ENCODE data around the gene GCNT2. TPM values are rescaled to one million over a fixed set of nuclear protein-coding genes. Genes with fewer than 3 reads are reported as not detected.
"Not testable (repeated sequence)": the region's sequence is repeated elsewhere in the genome, so short reads cannot be mapped to it uniquely, and the experiment has no call there.

GCNT2 gene
- total RNA-seq, 2 experiments from 2014 or later = 4.1 to 4.3 TPM

DNA sequence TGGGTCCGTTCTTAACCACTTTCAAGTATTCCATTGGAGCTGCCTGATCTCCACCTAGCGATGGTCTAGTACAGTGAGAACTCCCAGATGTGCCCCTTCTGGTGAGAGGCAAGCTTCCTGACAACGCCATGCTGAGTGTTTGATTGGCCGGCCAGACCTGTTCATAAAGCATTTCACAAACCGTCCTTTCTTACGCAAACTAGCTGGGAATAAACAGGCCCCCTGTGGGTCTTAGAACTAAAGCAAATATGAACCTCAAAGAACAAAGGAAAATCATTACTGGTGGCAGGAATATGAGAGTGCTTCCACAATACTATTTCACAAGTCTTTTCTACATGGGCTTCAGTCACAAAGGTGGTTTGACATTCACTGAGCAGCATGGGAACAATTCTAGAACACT, 15.6 kb upstream of the GCNT2 start:
- Mint-ChIP-seq H3K27me3 (peaks cover 15% of the 10 kb centered on the region), H3K4me3 (no peak overlapping the region), H3K36me3 (no peaks in the 10 kb centered on the region), H3K4me1 (peaks cover 4% of the 10 kb centered on the region), H3K27ac (no peak overlapping the region), H3K9me3 (no peaks in the 10 kb centered on the region)
- DNase-seq = no peak

DNA sequence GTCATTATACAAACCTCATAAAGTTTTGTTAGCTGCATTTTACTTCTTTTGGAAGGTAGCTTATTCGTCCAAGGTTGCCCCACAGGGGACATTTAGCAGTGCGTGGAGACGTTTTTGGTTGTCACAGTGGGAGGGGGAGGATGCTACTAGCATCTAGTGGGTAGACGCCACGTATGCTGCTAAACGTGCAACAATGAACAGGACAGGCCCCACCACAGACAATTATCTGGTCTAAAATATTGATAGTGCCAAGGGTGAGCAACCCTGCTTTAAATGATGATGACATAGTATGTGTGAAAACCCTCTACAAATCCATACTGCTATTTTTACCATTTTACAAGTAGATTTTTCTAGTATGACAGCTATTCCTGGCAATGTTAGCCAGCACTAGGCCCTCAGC, 13.9 kb upstream of the GCNT2 start:
- Mint-ChIP-seq H3K9me3 (no peaks in the 10 kb centered on the region), H3K27me3 (peaks cover 13% of the 10 kb centered on the region), H3K4me3 (no peak overlapping the region), H3K27ac (no peak overlapping the region), H3K36me3 (no peaks in the 10 kb centered on the region), H3K4me1 (peaks cover 8% of the 10 kb centered on the region)
- no peak for DNase-seq

DNA sequence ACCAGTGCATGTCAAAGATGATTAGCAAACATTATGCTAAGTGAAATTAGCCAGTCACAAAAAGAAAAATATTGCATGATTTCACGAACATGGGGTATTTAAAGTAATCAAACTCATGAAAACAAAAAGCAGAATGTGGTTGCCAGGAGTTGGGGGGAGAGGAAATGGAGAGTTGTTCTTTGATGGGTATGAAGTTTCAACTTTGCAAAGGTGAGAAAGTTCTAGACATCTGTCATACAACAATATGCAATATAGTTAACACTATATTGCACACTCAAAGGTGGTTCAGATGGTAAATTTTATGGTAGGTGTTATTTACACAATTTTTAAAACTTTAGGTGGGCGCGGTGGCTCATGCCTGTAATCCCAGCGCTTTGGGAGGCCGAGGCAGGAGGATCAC, 13.4 kb upstream of the GCNT2 start:
- H3K4me1 Mint-ChIP-seq = peaks cover 8% of the 10 kb centered on the region

DNA sequence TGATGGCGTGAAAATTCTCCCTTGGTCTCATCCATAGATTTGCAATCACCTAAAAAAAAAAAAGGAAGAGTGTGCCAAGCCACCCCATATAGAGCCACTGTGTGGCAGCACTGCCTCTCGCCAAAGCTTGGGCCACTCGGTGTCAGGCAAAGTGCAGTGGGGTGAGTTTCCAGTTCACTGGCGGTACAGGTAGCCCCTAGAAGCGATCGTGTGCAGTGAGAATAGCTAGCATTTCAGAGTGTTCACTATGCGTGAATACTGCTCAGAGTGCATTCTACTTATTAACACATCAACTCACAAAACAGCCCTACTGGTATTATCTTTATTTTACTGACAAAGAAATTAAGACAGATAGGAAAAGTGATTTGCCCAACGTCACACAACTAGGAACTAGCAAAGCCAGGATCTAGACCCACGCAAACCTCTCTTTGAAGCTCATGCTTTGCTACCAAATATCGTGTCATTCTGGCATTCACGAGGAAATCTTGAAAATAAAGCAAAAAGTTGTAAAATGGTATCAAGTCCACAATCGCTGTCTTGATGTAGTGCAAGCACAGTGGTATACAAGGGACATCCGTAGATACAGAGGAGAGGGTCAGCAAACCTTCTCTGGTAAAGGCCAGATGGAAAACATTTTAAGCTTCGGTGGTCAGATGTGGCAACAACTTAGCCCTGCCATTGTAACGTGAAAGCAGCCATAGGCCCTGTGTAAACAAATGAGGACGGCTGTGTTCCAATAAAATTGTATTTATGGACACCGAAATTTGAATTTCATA, 10.4 kb upstream of the GCNT2 start:
- peaks cover 8% of the 10 kb centered on the region for H3K4me1 Mint-ChIP-seq
- no peak overlapping the region for H3K27ac Mint-ChIP-seq
- no peaks in the 10 kb centered on the region for H3K9me3 Mint-ChIP-seq
- H3K27me3 Mint-ChIP-seq = peaks cover 8% of the 10 kb centered on the region
- no peaks in the 10 kb centered on the region for H3K36me3 Mint-ChIP-seq
- DNase-seq = peak; percentile 63
- no peak overlapping the region for H3K4me3 Mint-ChIP-seq

More for the DNA sequence above, 13.4 kb upstream of the GCNT2 start:
- H3K36me3 Mint-ChIP-seq = no peaks in the 10 kb centered on the region
- no peak overlapping the region for H3K4me3 Mint-ChIP-seq
- H3K27me3 Mint-ChIP-seq = peaks cover 9% of the 10 kb centered on the region
- no peak overlapping the region for H3K27ac Mint-ChIP-seq
- no peak for DNase-seq
- H3K9me3 Mint-ChIP-seq = no peaks in the 10 kb centered on the region

DNA sequence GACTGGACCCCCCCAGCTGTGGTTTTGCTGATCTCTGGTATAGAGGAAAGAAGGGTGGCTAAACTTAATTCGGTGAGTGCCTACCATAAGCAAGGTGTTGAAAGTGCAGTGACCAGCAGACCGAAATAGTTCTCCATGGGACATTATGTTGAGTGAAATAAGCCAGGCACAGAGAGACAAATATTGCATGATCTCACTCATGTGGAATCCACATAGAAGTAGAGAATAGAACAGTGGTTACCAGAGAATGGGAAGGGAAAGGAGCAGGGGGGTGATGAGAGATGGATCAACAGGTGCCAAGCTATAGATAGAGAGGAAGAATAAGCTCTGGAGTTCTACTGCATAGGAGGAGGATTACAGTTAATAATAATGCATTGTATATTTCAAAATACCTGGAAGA, 9.7 kb upstream of the GCNT2 start:
- no peak overlapping the region for H3K4me3 Mint-ChIP-seq
- H3K9me3 Mint-ChIP-seq = no peaks in the 10 kb centered on the region
- DNase-seq = no peak

DNA sequence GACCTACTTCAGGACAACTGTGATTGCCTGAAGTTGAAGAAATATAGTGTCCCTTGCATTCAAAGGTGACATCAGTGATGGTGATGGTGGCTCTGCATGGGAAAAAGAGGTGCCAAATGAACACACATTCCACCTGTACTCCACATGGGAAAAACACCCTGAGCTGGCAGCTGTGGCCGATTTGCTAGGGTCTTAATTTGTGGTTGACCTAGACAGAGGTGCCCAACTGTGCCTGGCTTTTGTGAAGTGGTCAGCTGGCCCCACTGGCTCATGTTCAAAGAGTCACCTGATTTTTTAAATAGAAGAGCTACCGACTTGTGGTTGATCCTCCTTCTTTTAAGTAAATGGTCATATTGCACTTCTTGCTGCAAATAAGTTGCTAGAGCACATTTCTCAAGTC, 7.6 kb upstream of the GCNT2 start:
- Mint-ChIP-seq H3K27ac (no peak overlapping the region), H3K4me1 (peaks cover 8% of the 10 kb centered on the region), H3K36me3 (no peaks in the 10 kb centered on the region), H3K4me3 (no peak overlapping the region), H3K27me3 (peaks cover 8% of the 10 kb centered on the region), H3K9me3 (no peaks in the 10 kb centered on the region)
- no peak for DNase-seq

More for the DNA sequence above, 9.7 kb upstream of the GCNT2 start:
- Mint-ChIP-seq H3K4me1 (peaks cover 8% of the 10 kb centered on the region), H3K27me3 (peaks cover 8% of the 10 kb centered on the region), H3K36me3 (no peaks in the 10 kb centered on the region), H3K27ac (no peak overlapping the region)

DNA sequence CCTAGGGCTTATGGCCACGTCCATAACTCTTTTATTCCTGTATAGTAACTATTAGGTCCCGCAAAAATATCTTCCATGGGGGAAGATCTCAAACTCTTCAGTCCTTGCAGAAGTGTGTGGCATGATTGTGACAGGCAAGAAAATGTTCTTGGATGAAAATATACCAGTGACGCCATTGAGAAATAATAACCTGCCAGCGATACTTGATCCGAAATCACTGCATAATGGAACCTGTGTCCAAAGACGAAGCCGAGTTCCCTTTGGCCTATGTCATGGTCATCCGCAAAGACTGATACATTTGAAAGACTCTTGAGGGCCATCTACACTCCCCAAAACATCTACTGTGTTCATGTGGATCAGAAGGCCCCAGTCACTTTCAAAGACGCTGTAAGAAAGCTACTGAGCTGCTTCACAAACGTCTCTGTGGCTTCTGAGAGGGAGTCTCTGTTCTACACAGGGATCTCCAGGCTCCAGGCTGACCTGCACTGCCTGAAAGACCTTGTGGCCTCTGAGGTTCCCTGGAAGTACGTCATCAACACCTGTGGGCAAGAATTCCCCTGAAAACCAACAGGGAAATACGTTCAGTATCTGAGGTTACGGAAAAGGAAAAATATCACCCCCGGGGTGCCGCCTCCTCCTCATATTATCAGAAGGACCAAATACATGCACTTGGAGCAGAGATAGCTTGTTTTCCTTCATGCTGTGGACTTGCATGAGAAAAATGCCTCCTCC, 6.9 kb upstream of the GCNT2 start:
- Mint-ChIP-seq H3K36me3 (no peaks in the 10 kb centered on the region), H3K4me3 (no peak overlapping the region), H3K27me3 (peaks cover 8% of the 10 kb centered on the region), H3K27ac (no peak overlapping the region), H3K9me3 (no peaks in the 10 kb centered on the region), H3K4me1 (peaks cover 8% of the 10 kb centered on the region)
- no peak for DNase-seq

DNA sequence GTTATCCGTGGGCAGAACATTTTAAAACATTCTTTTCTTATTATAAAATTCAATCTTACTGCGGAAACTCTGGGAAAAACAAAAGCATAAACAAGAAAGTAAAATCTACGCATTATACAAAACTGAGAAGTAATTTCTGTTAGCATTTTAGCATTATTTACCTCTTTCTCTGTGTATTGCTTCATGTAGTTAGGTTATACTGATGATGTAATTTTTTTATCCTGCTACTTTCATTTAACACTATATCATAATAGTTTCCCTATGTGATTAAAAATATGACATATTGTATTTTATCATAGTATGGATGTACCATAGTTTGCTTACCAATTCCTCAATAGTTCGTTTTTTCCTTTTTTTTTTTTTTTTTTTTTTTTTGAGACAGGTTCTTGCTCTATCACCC, 4.2 kb upstream of the GCNT2 start:
- H3K27ac Mint-ChIP-seq = no peak overlapping the region
- DNase-seq = no peak
- peaks cover 4% of the 10 kb centered on the region for H3K4me1 Mint-ChIP-seq
- H3K27me3 Mint-ChIP-seq = peaks cover under 1% of the 10 kb centered on the region
- no peak overlapping the region for H3K4me3 Mint-ChIP-seq
- no peaks in the 10 kb centered on the region for H3K36me3 Mint-ChIP-seq
- no peaks in the 10 kb centered on the region for H3K9me3 Mint-ChIP-seq

DNA sequence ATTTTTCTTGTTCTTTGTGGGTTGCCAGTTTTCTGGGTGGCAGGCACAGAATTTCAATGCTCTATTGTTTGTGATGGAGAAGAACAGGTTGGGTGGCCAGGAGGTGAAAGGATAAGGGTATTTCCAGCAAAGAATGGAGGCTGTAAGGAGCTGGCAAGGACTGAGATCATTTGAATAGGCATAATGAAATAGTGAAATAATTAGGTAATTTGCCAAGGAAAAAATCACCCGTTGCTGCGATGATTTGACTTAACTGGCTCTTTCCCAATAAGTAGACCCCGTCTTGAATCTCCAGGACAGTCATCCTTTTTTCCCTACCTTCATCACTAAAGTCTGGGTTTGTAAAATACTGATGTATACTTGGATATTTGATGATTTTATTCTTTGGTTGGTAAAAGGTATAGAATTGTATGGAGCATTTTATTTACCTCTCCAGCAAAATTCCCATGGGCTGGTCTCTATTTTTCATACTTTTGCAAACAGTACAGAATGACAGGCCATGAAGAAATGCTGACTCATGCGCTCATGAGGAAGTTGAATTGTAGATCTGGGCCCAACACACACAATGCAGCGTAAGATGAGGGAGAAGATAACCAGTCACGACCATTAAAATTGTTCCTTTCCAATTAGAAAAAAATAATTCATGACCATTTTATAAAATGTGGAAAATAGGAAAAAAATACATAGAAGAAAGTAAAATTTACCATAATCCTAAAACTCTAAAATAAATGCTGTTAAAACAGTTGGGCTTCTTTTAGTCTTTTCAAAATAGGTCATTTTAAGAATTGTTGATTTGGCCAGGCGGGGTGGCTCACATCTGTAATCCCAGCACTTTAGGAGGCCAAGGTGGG, 2.4 kb upstream of the GCNT2 start:
- no peak for DNase-seq
- Mint-ChIP-seq H3K4me3 (no peak overlapping the region), H3K4me1 (peaks cover 4% of the 10 kb centered on the region), H3K9me3 (no peaks in the 10 kb centered on the region), H3K27ac (no peak overlapping the region), H3K27me3 (peaks cover 8% of the 10 kb centered on the region), H3K36me3 (no peaks in the 10 kb centered on the region)

DNA sequence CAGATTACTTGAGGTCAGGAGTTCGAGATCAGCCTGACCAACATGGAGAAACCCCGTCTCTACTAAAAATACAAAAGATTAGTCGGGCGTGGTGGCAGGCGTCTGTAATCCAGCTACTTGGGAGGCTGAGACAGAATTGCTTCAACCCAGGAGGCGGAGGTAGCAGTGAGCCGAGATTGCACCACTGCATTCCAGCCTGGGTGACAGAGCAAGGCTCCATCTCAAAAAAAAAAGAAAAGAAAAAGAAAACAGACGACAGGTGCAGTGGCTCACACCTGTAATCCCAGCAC, 1.8 kb upstream of the GCNT2 start:
- not testable (repeated sequence) for H3K36me3 Mint-ChIP-seq

DNA sequence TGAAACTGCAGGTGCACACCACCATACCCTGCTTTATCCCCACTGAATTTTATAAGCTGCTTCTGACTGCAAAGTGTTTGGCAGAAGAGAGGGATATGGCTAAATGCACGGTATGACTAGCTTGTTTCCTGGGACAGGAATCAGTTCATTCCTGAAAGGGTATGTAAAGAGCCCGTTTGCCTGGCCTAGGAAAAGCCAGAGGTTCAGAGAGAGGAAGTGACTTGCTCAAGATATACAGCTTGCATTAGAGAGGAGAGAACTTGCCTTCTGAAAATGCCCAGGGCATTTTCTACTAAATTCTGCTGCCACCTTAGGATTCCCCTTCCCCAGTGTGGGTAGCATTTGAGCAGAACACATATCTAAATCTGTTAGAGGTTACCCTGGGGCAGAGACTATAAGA, 683 bp upstream of the GCNT2 start:
- no peak for DNase-seq
- Mint-ChIP-seq H3K36me3 (no peaks in the 10 kb centered on the region), H3K27me3 (peaks cover 8% of the 10 kb centered on the region), H3K9me3 (no peaks in the 10 kb centered on the region), H3K4me3 (no peak overlapping the region), H3K27ac (no peak overlapping the region), H3K4me1 (peaks cover 14% of the 10 kb centered on the region)

More for the DNA sequence above, 1.8 kb upstream of the GCNT2 start:
- H3K9me3 Mint-ChIP-seq, H3K4me3 Mint-ChIP-seq, H3K4me1 Mint-ChIP-seq, H3K27ac Mint-ChIP-seq, DNase-seq, H3K27me3 Mint-ChIP-seq: not testable (repeated sequence)

DNA sequence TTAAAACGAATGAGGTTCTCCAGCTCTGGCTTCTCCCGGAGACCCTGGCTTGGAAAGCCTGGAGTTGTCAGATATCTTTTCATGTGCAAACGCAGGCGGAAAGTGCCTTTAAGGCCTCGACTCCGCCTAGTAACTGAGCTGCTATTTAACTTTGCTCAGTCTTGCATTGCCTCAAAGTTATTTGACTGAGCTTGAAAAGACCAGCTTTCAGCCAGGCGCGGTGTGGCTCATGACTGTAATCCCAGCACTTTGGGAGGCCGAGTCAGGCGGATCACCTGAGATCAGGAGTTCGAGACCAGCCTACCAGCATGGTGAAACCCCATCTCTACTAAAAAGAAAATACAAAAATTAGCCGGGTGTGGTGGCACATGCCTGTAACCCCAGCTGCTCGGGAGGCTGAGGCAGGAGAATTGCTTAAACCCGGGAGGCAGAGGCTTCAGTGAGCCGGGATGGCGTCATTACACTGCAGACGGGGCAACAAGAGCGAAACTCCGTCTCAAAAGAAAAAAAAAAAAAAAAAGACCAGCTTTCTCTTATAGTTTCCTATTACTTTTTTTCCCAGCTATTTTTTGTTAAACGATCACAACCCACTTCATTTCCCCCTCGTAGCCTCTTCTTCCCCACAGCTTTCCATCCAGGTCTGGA, 1.9 kb downstream of the GCNT2 start:
- H3K27ac Mint-ChIP-seq = no peak overlapping the region
- H3K4me1 Mint-ChIP-seq = peaks cover 24% of the 10 kb centered on the region
- peaks cover 8% of the 10 kb centered on the region for H3K27me3 Mint-ChIP-seq
- no peaks in the 10 kb centered on the region for H3K36me3 Mint-ChIP-seq
- H3K4me3 Mint-ChIP-seq = no peak overlapping the region
- no peaks in the 10 kb centered on the region for H3K9me3 Mint-ChIP-seq
- no peak for DNase-seq

DNA sequence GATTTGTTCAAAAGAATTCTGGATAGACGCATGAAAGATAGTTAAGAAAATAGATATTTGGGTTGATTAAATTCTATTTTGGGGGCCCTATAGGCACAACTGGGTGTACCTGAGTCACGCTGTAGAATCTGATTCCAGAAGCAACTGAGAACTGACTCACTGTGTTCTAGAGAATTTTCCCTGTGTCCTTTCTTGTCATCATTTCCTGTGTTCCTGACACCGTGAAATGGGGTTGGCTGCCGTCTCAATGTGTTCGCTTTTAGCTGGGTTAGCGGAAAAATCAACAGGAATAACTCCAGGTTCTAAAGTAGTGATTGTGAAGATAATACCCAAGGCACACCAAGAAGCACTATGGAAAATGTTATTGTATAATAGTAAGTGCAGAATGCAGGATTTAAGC, 5.0 kb downstream of the GCNT2 start:
- Mint-ChIP-seq H3K27ac (no peak overlapping the region), H3K36me3 (peaks cover 1% of the 10 kb centered on the region), H3K4me3 (no peak overlapping the region), H3K9me3 (no peaks in the 10 kb centered on the region), H3K27me3 (peaks cover 8% of the 10 kb centered on the region), H3K4me1 (peaks cover 40% of the 10 kb centered on the region)
- DNase-seq = no peak

DNA sequence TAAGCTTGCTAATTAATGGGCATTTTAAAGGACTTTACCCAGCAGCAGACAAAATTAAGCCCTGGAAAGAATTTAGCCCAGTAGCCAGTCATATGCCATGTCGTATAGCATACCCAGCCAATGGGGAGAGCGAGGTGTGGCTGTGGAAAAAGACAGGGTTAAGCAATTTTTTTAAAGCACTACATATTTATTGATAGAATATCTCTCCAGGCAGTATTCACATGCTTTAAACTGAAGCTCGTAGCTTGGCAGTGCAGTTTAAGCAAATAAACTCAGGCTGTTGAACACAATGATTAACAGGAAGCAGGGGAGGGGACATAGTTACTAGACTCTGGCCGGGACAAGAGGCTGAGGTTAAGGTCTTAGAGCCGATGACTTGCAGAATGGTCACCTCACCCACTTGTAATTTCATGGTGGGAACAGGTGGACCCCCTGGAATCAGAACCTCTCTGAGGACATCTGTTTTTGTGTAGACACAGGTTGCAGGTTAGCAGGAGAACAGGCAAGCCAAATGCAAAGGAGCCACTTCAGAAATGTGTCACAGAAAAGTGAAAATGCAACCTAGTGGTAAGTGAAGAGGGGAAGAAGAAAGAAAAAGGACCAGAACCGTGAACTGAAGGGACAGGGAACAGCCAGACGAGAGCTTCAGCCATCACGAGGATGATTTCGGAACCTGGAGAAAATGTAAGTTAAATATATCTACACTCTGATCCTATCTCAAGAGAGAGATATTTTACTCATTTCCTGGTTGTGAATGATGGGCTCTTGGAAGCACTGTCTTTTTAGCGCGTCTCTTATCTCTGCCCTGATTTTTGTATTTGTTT, 7.2 kb downstream of the GCNT2 start:
- H3K27ac Mint-ChIP-seq = peak overlapping the region; percentile 88
- no peaks in the 10 kb centered on the region for H3K27me3 Mint-ChIP-seq
- H3K9me3 Mint-ChIP-seq = no peaks in the 10 kb centered on the region
- H3K4me3 Mint-ChIP-seq = peak overlapping the region; percentile 82
- peaks cover 7% of the 10 kb centered on the region for H3K36me3 Mint-ChIP-seq
- H3K4me1 Mint-ChIP-seq = peaks cover 56% of the 10 kb centered on the region
- peak; percentile 21 for DNase-seq

All from activated naive CD8-positive, alpha-beta T cell treated with anti-CD3 and anti-CD28 coated beads for 36 hours (primary cell).